Body of pancreas (tissue), 4 donors: ENCODE results near the gene PITPNC1.

Experiments used
- POLR2A ChIP-seq, 3 donors: fragments of 450-650 bp; IDR thresholded peaks; one replicate each; pipeline ENCODE4 v1.6.1; 2016; ENCODE audit warnings: antibody characterized with exemption in 3 of 3, mild to moderate bottlenecking in 2 of 3
- TF ChIP-seq, protein P1 (sequence below), 7 experiments: fragments of 450-650 bp in 4 of 7; fragments of 200-600 bp in 3 of 7; sonication (generic) in 3 of 7; IDR thresholded peaks; one replicate each; pipeline ENCODE4 v1.5.1; 2016 to 2019; ENCODE audit warnings: antibody characterized with exemption in 7 of 7

DNA sequence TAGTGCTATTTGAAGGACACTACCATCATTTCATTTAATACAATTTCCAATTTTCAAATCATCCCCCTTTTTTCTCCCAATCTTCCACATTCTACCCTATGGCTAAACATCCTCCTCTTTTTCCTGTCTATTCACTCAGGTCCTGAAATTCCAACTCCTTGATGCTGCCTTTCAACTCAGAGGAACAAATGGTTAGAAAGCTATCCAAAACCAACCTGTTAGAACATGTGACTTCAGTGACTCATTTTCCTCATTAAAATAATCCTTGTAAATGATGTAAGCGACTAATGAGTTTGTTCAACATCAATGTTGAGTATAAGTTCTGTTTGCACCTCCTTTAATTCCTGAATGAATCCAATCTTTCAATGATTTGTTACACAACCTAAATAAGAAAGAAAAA, 16.2 kb upstream of the PITPNC1 start:
- no peak for TF ChIP-seq POLR2A (IDR thresholded peaks at IDR 0.05)
- TF ChIP-seq, protein P1, sequence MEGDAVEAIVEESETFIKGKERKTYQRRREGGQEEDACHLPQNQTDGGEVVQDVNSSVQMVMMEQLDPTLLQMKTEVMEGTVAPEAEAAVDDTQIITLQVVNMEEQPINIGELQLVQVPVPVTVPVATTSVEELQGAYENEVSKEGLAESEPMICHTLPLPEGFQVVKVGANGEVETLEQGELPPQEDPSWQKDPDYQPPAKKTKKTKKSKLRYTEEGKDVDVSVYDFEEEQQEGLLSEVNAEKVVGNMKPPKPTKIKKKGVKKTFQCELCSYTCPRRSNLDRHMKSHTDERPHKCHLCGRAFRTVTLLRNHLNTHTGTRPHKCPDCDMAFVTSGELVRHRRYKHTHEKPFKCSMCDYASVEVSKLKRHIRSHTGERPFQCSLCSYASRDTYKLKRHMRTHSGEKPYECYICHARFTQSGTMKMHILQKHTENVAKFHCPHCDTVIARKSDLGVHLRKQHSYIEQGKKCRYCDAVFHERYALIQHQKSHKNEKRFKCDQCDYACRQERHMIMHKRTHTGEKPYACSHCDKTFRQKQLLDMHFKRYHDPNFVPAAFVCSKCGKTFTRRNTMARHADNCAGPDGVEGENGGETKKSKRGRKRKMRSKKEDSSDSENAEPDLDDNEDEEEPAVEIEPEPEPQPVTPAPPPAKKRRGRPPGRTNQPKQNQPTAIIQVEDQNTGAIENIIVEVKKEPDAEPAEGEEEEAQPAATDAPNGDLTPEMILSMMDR (IDR thresholded peaks at IDR 0.05): no peak
